GM19463 (cell line): ENCODE results near the gene TBC1D24.
A peak's percentile ranks its signal among the peaks of the same experiment; 100 is the strongest.
"Not testable (repeated sequence)": the region's sequence is repeated elsewhere in the genome, so short reads cannot be mapped to it uniquely, and the experiment has no call there.

Source experiments
- ATAC-seq: cut with Tn5 transposase; IDR thresholded peaks from one replicate; pipeline ENCODE4 v1.9.1; 2021; ENCODE audit warnings: mild to moderate bottlenecking, moderate library complexity; ENCODE audit not compliant: unreplicated experiment

Gene TBC1D24

DNA sequence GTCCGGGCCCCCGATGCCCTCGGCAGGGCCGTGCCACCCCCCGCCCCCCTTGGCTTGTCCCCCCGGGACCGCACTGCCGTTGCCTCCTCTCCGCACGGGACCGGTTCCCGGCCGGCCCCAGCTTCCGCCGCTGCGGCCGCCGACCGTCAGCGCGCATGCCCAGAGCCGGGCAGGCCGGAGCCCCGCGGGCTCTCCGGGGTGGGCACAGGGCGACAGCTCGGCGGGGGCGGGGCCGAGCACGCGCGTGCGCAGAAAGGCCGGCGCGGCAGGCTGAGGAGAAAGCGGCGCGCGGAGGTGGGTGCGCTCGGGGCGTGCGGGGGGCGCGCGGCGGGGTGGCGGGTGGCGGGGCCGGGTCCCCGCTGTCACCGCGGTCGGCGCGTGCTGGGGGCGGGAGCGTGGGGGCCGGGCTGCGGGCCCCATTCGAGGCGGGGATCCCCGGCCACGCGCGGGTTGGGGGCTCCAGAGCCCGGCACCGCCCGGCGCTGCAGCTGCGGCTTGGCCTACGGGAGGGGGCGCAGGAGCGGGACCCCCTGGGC lies at the start of gene TBC1D24:
Gene TBC1D24, plus strand, starts transcription at position 251 of the 536 bp plus-strand sequence. CDS start 21,022 bp downstream, outside the sequence.
- peak; percentile 63 for ATAC-seq

DNA sequence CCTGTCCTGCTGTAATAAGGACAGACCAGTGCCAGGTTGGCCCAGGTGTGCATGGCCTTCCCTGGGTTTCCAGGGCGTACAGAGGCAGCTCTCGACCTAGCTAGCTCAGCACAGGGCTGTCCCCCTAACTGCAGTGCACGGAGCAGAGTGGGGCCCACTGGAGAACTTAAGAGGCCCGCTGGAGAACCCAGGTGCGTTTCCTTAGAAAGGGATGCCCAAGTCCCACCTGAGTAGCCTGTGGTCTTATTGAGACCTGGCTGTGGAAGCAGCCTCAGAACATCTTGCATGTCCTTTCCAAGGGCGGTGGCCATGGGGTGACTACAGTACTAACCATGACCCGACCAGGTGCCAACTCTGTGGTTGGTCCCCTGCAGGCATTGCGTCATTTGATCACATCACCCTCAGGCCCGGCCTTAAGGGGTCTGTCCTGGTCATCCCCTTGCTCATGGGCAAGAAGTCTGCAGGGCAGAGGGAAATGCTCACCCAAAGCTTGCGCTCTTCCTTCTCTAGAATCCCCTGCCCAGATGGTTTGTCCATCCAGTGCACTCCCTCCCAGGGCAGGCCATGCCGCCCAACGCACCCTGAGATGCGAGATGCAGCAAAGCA lies 49.0 kb upstream of the TBC1D24 start:
- ATAC-seq, result no peak

DNA sequence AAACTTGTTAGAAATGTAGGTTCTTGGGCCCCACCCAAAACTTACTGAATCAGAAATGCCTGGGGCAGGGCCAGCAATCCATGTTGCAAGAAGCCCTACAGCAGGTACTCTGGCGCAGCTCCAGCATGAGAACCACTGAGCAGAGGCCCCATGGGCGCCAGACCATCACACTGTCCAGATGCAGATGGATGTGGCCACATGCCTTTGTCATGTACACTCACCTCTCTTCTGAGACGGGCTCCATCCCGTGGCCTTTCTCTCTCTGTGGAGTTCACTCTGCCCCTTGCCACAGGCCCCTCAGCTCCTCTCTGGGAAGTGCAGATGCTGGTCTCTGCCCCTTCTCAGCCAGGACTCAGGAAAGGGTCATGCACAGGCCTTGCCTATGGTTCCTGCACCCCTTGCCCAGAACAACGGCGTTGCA lies 48.0 kb upstream of the TBC1D24 start:
- no peak for ATAC-seq

DNA sequence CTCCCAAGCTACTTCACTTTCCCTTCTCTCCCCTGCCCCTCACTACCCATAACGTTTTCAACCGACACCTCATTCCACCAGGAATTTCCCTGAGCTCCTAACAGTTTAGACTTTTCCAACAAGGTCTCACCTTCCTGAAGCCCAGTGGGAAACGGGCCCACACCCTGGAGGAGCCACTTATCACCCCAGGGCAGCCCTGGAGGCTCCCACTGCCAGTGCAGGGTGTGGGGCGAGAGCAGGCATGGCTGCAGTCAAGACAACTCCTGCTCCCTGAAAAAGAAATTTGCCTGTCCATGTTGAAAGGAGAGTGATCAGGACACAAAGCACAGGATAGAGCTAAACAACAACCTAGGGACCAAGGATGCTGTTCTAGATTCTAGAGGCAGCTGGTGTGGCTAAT lies 47.4 kb upstream of the TBC1D24 start:
- ATAC-seq, result no peak

DNA sequence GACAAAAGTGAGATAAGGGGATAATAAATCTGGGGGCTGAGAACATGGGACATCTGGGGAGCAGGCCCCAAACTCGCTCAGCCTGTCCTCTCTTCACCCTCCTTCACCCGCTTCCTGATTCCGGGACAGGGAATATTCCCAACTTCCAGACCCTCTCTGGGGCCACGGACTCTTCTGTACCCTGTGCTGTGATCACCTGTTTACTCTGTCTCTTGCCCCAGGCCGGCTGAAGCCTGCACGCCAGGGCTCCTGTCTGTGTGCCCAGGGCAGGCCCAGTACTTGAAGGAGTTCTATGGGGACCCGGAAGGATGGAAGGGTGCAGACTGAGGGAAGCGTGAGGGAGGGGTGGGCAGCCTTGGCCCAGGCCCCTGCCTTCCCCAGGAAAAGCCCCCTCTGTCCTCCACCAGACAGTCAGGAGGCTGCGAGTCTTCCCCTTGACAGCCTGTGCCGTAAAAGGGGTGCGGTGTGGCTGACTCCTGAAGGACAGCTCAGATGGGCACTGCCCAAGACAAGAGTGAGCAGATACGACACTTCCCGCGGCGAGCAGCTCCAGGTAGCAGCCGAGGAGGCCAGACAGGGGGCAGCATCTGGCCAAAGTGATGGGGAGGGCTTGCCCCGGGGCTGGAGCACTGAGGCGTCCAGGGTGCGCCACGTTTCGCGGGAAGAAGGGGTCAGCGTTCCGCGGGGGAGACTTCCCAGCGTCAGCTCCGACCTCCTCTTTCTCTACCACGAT lies 46.7 kb upstream of the TBC1D24 start:
- ATAC-seq, result no peak

DNA sequence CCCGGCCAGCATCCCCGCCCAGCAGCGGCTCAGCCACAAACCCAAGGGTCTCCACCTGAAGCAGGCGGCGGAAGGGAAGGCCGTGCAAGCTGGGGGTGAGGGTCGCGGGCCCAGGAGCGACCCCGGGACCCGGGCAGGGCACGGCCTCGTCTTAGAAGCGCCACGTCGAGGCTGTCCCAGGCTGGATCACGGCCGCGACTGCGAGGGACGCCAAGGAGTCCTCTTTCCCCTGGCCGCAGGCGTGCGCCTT lies 46.2 kb upstream of the TBC1D24 start:
- ATAC-seq, result no peak

DNA sequence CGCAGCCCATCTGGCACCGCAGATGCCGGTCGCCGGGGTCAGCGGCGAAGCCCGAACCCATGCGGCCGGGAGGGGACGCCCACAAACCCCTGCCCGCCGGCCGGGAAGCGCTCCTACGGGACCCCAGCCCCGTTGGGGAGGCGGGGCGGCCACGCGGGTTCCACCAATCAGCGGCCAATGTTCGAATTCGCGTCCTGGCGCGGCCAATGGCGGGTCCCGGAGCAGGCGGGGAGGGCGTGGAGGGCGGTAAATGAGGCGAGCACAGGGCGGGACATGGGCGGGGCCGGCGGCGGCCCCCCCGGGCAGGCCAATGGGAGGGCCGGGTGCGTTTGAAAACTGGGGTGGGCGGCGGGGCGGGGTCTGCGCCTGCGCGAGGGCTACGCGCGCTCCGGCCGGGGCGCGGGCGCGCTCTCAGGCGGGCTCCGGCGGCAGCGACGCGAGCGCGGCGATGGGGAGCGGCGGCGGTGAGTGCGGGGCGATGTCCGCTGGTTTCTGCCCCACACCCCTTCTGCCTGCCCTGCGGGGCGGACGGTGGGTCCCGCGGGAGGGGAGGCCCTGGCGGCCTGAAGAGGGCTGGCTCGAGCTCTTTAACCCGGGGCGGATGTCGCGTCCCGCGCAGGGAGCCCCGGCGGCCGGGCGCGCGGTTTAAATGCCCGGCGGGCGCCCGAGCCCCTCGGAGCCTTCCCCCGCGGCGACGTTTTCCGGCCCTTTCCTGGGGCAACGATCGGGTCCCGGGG lies 45.7 kb upstream of the TBC1D24 start, which contains the start of gene CCNF:
Gene CCNF, plus strand, starts transcription at position 414 of the 737 bp plus-strand sequence. Its CDS starts 35 bp downstream, at position 449.
- ATAC-seq, result peak; percentile 91

DNA sequence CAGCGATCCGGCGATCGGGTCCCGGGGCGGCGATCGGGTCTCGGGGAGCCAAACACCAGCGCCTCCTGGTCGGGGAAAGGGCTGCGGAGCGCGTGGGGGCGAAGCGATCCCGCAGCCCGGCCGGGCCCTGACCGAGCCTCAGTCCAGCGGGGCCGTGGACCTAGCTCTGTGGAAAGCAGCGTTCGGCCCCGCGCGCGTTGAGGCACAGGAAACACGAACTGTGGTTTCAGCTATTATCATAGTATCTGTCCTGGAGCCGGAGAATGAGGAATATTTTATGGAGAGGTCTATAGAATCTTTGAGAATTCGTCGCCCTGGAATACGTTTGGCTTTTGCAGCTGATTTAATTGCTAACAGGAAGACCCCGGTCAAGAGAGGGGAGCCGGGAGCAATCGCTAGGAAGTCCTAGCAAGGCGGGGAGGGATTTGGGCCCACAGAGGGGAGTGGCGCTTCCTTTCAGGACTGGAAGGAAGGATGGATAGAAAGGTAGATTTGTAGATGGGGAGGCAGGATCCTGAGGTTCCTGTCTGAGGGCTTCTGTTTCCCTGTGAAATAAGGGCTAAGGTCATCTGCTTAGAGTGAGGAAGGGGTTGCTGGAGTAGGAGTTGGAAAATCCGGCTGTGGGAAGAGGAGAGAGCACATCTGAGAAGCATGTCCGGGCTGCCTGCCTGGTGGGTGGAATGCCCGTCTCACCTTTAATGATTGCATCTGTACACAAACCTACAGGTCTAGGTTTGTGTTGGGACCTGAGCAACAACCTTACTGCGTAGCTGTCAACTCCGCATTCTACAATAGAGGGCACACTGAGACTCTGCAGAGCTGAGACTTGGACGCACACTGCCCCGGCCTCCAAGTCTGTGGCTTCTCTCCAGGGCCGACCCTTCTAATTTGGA lies 44.9 kb upstream of the TBC1D24 start:
- no peak for ATAC-seq

DNA sequence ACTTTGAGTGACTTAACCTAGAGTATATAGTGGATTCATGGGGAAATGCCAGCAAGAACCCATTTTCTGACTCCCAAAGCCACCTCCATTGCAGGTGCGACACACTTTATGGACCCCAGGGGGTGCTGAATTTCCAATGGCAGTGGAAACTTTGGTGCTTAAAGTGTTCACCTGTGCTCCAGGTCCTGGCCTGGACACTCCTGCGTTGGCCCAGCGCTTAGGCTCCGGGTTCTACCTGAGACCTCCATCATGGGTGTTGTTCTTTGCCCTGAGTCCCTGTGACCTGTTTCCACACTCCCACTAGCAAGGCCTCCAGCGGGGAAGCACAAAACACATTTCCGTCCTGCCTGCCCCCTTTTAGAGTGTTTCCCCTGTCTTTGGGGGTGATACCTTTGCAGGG lies 42.6 kb upstream of the TBC1D24 start:
- ATAC-seq, result no peak

DNA sequence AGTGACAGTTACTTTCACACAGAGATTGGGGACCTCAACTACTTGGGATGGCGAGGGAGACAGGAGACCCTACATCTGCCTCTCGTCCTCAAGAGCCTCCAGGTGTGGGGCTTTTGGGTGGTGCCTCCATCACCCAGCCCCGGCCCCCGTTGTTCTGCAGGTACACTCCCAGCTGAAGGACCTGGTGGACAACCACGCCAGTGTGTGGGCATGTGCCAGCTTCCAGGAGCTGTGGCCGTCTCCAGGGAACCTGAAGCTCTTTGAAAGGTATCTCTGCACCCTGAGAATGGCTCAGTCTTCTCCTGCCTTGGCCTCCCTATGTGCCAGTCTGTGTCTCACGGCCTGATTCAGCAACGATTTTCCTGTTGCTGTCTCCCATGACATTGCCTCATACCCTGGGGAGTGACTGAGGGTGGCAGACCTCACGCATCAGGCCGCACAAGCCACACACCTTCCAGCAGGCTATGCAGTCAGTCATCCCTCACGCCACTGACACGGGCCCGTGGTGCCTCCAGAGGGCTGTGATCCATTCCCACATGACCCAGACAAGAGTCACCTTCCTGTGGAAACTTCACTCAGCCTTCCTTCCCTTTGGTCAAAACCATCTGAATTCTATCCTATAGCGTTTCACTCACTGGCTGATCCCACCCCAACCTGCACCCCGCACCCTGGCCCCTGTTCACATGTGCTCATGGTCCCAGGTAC lies 42.0 kb upstream of the TBC1D24 start:
- ATAC-seq, result no peak

DNA sequence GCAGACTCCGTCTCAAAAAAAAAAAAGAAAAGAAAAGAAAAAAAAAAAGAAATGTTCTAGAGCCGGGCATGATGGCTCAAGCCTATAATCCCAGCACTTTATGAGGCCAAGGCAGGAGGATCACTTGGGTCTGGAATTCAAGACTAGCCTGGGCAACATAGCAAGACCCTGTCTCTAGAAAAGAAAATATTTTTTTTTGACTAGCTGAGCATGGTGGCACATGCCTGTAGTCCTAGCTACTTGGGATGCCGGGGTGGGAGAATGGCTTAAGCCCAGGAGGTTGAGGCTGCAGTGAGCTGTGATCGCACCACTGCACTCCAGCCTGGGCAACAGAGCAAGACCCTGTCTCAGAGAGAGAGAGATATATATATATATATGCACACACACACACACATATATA lies 39.7 kb upstream of the TBC1D24 start:
- not testable (repeated sequence) for ATAC-seq

DNA sequence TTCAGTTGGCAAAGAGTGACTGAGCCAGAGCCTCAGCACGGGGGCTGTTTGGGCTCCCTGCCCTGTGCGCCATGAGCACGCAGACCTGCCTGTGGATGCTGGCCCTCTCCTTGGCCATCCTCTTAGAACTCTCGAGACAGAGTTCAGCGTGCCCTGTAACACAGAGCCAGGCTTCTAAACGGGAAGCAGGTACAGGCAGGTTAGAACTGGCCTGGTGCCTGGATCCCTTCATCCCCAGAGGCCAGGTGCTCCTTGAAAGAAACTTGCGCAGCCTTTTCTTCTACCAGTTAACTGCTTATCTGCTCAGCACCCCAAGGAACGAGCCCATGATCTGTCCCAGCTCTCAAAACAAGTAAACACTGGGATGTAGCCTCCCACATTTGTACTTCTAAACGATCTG lies 38.8 kb upstream of the TBC1D24 start:
- ATAC-seq, result no peak

DNA sequence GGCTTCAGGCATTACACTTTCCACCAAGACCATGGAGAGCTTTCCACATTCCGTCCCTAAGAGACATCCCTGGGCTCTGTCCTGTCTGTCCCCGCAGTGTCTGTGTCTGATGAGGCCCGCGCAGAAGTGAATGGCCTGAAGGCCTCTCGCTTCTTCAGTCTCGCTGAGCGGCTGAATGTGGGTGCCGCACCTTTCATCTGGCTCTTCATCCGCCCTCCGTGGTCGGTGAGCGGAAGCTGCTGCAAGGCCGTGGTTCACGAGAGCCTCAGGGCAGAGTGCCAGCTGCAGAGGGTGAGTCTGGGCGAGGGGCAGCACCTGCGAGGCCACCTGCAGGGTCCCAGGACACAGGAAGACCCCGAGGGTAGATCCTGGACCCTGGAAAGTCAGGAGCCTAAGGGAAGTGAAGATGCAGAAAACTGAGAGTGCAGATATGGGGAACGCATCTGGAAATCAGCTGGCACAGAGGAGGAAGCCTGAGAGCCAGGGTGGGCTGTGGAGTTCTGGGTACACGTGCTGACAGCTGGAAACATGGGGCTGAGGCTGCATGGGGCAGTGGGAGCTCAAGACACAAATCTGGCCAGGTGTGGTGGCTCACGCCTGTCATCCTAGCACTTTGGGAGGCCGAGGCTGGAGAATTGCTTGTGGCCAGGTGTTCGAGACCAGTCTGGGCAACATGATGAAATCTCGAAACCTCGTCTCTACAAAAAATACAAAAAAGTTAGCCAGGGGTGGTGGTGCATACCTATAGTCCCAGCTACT lies 37.7 kb upstream of the TBC1D24 start:
- no peak for ATAC-seq

DNA sequence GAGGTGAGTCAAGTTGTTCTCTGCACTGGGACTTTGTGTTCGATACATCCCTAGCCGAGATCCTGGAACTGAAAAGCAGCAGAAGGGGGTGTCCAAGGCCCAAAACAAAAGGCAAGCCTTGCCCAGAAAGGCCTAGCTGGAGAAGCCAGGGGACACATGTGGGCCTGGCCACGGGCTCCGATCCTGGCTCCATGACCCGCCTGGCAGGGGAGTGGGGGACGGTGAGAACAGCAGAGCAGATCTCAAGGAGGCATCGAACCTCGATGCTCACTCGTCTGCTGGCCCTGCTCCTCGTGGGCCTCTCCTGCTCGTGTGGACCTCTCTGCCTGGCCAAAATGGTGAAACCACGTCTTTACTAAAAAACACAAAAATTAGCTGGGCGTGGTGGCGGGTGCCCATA lies 36.8 kb upstream of the TBC1D24 start:
- ATAC-seq, result no peak

DNA sequence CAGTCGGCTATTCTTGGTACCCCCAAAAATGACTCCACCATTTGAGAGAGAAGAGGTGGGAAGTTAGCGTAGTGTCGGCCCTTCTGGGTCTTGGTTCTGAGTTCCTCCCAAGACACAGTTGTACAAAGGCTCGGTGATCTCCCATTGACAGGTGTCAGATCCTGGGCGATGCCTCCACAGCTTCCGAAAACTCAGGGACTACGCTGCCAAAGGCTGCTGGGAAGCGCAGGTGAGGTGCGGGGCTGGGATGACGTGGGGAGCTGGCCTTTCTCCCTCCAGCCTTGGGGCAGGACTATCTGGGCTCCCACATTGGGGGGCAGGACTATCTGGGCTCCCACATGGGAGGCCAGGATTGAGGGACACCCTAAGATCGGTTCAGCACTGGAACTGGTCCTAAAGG lies 35.3 kb upstream of the TBC1D24 start:
- ATAC-seq, result no peak

DNA sequence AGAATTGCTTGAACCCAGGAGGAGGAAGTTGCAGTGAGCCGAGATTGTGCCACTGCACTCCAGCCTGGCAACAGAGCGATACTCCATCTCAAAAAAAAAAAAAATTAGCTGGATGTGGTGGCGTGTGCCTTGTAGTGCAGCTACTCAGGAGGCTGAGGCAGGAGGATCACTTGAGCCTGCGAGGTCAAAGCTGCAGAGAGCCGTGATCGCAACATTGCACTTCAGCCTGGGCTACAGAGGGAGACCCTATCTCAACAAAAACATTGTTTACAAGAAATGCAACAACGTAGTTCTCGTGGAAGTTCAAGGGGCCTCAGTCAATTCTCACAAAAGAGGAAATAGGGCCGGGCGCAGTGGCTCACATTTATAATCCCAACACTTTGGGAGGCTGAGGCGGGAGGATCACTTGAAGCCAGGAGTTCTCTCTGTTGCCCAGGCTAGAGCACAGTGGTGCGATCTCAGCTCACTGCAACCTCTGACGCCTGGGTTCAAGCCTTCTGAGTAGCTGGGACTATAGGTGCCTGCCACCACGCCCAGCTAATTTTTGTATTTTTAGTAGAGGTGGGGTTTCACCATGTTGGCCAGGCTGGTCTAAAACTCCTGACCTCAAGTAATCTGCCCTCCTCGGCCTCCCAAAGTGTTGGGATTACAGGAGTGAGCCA lies 33.7 kb upstream of the TBC1D24 start:
- not testable (repeated sequence) for ATAC-seq

DNA sequence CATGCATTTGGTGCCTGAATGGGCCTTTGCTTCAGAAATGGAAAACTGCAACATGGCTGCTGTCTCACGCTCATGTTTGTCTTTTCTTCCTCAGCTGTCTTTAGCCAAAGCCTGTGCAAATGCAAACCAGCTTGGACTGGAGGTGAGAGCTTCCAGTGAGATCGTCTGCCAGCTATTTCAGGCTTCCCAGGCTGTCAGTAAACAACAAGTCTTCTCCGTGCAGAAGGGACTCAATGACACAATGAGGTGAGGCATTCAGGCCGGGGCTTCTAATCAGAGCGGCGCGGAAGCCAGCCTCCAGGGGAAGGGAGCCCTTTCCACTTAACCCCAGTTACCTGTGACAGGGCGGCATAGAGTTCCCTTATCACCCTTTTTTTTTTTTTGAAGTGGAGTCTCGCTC lies 31.4 kb upstream of the TBC1D24 start:
- no peak for ATAC-seq

DNA sequence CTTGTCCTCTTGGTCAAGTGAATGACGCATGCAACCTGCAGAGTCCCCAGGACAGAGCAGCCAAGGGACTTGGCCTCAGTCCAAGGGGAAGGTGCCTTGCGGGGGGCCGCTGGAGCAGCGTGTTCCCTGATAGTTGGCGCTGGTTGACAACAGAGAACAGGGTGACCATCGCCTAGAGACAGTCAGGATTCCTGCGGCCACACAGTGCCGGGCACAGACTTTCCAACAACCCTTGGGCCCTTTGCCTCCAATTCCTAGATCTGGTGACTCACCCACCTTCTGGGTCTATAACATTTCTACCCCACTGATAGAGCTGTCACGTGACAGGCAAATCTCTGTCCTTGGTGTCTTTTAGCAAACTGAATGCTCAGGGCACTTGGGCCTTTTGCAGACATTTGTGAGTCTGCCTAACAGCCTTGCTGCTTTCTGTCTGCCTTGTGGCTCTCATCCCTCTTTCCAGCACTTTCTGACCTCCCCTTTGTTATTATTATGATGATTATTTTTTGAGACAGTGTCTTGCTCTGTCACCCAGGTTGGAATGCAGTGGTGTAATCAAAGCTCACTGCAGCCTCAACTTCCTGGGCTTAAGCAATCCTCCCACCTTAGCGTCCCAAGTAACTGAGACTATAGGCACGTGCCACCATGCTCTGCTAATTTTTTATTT lies 26.9 kb upstream of the TBC1D24 start:
- no peak for ATAC-seq
